HG02642 (cell line): ENCODE data around the gene ARHGAP23.

Experiments
- ATAC-seq: cut with Tn5 transposase; IDR thresholded peaks from one replicate; pipeline ENCODE4 v1.9.1; 2021; ENCODE audit warnings: mild to moderate bottlenecking; ENCODE audit not compliant: unreplicated experiment, poor library complexity

ARHGAP23 gene

DNA sequence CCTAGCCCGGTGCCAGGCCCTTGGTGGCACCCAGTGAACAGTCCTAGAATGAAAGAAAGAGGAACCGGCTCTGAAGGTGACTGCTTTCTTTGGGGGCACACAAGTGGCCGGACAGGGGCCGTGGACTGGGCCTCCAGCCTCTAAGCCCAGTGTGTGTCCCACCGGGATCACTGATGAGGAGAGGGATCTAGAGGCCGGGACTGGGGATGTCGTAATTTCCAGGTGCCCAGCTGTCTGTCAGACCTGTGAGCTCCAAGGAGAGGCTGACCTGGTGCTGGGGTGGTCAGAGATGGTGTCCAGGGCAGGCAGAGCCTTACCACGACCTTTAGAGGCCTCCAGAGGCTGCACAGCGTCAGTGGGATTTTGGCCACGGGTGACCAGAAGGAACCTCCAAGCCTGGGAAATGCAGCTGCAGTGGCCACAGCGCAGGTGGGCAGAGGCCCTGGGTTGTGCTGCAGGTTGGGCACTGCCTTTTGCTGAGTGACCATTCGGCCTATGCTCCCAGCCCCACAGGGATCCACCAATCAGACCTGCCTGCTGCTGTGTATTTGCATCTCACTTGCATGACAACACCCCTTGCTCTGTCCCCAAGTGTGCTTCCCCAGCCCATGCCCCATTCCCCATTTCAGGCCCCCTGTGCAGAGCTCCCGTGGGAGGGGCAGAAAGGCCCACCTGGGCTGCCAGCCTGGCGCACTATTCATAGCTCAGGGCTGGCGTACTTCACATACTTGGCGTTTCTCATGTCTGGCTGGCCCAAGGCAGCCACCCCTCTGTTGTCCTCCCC is 12.5 kb downstream of the ARHGAP23 start:
- no peak for ATAC-seq

DNA sequence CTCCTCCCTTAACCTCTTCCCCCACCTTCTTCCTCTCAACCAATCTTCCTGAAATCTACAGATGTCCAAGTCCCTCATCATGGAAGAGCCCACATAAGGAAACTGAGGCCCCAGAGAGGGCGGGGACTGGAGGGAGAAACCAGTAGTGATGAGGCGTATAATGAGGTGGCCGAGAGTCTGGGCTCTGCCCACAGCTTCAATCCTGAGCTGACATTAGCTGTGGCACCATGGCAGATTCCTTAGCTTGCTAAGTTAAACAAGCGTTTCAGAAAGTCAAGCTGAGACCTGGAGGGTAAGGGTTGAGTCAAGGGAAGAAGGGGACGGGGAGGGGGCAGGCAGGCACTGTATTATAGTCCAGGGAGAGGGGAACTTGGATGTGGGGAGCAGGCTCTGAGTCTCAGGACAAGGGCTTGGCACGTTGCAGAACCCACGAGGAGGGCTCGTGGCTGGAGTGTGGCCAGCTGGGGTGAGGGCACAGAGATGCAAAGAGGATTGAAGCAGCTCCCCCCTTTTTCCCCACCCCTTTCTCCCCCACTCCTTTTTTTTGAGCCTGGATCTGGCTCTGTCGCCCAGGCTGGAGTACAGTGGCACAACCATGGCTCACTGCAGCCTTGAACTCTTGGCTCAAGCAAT is 13.3 kb downstream of the ARHGAP23 start:
- ATAC-seq, result no peak

DNA sequence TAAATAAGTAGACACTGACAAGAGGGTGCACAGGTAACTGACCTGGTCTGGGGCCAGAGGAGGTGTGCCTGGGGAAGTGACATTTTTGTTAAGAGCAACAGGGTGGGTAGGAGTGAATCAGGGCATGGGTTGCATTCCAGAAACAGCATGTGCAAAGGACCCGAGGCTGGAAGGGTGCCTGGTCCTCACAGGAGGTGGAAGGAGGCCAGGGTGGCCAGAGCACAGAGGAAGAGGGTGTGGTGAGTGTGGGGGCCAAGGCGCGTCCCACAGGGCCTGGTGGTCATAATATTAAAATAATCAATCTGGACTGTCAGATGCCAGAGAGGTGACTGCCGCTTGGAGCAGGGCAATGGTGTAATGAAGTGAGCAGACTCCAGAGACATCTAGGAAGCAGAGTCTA is 14.3 kb downstream of the ARHGAP23 start:
- ATAC-seq, result no peak

DNA sequence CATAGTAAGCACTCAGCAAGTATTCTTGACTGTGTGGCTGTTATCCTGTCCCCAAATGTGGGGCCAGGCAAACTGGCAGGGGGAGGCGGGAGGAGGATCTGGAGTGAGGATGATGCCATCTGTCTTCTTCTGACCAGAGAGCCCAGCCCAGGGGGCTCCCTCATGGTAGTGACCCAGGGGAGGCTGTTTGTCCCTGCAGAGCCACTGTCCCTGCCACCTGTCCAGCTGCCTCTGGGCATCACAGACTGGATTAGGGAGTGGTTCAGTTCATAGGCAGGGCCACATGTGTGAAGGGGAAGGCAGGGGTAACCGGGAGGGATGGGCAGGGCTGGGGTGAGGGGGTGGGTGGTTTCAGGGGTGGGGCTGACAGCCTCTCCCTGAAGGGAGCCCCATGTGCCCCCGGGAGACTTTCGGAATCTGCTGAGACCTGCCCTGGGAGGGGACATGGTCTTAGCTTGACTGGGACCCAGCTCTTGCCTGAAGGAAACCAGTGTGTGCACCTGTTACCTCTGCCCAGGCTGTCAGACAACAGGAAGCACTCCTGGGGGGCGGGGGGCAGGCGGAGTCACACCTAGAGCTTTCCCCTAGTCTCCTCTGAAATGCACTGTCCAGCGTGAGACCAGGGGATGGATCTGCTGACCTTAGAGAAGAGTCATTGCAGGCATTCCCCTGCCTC is 15.2 kb downstream of the ARHGAP23 start:
- no peak for ATAC-seq

DNA sequence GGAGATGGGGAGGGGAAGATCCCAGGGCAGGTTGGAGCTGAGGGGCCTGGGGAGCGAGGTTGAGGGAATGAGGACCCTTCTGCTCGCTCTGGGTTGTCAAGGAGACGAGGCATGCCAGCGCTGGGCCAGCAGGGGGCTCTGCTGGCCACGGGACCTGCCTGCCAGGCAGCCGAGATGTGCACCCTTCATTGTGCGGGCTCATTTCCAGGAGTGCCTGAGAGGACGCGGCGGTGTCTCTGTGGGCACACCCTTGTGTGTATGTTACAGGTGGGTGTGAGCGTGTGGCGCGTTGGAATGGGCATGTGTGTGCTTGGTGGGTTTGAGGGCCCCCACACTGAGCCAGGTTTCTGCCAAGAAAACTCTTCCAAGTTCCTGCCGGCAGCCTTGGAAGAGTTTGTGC is 15.9 kb downstream of the ARHGAP23 start:
- peak; percentile 50 for ATAC-seq

DNA sequence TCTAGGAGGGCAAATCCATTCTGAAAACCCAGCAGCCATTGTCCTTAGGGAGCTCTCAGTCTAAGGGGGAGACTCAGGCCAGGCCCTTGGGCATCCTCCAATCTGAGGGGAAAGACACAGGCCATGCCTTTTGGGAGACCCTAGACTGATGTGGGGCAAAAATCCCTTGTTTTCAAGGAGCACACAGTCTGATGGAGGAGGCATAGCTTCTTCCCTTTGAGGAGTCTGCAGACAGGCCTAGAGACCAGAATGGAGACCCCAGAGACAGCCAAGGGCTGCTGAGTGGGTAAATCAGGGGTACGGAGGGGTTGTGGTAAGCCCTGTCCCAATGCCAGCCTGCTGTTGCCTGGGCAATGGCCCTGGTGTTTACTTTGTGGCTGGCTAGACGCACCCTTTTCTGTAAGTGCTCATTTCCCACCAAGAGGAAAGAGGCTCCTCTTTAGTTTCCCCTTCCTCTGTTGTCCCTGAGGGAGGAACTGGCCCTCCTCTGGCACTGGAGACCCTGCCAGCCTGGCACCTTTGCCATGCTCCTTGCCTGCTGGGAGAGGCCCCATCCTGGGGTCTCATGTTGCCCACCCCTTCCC is 19.3 kb downstream of the ARHGAP23 start:
- no peak for ATAC-seq

DNA sequence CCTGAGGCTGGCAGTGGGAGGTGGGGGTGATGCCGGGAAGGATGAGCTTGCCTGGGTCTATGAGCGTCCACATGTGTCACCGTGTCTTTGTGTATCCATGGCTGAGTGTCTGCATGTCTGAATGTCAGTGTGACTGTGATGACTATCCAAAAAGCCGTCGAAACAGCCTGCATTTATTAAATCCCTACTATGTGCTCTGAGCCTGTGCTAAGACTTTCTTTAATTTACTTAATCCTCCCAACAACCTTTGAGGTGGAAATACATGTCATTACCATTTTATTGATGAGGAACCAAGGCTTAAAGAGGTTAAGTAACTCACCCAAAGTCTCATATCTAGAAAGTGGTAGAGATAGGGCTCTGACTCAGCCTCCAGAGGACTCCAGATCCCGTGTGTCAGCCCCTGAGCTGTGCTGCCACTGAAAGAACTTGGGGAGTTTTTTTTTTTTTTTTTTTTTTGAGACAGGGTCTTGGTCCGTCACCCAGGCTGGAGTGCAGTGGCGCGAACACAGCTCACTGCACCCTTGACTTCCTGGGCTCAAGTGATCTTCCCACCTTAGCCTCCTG is 20.0 kb downstream of the ARHGAP23 start:
- no peak for ATAC-seq

DNA sequence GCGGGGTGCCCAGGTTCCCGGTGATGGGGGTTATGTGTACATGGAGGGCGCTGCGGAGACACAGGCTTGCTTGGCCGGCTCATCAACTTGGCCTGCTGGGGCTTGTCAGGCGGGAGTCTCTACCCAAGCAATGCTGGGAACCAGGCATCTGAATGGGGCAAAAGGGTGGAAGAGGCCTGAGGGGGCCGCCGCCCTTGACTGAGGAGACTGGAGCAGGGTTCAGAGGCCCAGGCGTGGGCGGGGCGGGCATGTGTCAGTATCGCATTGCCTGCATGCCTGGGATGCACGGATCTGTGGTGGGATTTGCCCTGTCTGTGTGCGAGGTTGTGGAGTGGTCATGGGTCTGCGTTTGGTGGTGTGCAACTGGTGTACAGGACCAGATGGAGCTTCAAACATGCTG is 21.1 kb downstream of the ARHGAP23 start:
- no peak for ATAC-seq

DNA sequence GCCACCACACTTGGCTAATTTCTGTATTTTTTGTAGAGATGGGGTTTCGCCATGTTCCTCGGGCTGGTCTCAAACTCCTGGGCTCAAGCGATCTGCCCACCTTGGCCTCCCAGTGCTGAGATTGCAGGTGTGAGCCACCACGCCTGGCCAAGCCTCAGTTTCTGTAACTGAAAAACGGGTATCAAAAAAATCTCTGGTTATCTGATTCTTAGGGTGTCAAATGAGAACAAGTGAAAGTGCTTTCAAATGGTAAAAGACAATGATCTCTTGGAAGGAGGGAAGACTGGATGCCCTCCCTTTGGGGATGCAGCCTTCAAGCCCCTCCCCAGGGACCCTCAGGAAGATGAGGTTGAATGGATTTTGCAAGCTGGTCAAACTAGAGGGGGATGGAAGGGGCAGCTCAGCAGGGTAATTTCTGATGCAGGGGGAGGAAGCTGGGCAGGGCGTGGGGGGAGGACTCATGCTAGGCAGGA is 22.3 kb downstream of the ARHGAP23 start:
- ATAC-seq, result no peak

DNA sequence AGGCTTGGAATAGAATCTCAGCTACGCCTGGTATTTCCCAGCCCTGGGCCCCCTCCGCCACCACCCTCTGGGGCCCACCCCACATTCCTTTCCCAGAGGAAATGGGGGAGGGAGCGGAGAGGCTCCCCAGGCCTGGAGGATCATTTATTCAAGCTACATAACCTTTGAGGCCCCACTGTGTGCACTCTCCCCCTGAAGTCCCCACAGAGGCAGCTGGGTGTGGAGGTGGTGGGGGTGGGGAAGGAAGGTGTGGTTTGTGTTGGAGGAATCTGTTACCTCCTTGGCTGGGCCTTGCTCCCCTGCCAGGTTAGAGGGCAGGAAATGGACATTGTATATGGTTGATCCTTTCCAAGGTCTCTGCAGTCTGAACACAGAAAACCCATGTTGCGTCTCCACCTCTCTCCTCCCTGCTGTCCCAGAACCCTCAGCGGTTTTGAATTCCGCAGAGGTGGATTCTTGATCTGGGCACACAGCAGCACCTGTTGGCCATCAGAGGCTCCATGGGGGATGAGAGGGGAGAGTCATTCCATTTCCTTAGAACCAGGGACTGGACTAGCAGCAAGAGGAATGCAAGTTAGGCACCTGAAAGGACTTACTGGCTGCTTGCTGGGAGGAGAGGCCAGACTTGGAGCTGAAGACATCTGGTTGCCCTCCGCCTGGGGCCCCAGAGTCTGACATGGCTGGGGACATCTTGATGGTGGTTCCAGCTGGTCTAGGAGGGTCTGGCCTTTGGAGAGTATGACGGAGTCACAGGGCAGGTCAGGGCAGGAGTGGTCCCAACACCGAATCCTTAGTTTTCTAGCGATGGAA is 23.0 kb downstream of the ARHGAP23 start:
- ATAC-seq, result no peak

DNA sequence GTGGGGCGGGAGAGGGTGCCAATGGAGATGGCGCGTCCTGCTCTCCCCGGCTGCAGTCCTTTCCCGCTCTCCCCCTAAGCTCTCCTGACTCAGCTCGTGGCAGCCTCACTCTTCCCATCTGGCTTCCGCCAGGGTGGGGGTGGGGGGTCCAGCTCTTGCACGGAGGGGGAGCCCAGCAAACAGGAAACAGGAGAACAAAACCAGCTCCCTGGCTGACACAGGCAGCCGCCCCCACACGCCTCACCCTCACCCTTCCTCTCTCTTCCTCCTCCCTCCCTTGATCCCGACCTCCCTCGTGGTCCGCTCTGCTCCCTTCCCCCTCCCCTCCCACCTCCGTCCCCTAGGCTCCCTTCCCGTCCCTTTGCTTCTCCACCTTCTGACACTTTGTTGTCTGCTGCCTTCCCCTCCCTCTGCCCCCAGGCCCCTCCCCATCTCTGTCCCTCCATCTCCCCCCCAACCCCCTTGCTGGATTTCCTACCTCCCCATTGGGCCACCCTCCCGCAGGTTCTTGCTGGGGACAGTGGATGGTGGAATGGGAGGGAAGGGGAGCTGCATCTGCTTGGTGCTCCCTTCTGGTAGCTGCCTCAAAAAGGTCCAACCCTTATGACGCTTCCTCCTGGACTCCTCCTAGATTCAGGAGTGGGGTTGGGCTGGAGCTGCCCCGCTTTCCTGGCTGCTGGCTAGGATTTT is 23.7 kb downstream of the ARHGAP23 start:
- no peak for ATAC-seq

DNA sequence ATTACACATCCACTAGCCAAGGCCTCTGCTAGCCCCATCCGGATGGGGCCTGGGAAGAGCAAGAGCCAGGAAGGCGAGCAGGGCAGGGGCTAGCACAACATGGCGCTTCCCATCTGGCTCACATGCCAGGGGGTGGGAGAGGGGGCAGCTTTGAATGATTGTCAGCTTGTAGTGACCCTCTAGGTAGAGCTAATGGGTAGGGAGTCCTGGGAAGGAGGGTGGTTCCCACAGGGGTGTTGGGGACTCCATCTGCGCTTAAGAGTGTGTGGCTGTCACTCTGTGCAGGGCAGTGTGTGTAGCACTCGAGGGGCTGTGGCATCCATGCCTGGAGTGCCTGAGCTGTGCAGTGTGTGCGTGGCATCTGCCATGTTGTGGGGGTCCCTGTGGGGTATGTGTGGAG is 24.5 kb downstream of the ARHGAP23 start:
- ATAC-seq, result no peak

DNA sequence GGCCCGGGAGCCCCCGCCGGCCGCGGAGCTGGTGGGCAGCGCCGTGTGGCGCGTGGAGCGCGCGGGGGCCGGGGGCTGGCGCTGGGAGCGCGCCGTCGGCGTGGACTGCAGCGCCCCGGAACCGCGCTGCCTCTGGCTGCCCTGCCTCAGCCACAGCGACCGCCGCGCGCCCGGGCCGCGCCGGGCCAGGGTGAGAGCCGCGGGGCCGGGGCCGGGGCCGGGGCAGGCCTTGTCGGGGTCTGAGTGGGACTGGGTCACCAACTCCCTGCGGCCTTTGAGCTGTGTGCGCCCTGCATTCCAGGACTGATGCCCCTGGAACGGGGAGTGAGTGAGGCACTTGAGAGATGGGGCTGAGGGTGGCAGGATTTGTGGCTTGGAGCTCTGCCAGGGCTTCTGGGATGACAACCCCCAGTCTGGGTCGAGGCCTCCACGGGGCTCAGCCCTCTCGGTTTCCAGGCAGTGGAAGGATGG is 25.7 kb downstream of the ARHGAP23 start:
- no peak for ATAC-seq

DNA sequence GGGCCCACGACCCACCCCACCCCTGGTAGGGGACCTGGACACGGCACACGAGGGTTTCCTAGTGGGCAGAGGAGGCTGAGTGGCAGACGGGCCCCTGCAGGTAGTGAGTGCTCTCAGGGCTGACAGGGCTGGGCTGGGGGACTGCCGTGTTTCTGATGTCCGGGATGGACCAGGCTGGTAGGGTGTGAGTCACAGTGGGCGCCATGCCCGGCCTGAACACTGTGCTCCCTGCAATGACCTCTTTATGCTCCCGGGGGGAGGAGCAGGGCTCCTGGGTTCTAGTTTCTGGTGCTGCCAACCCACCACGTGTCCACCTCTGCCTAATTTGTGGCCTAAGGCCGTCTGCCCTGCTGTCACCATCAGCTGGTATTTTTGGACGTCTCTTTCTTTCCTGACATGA is 26.3 kb downstream of the ARHGAP23 start:
- no peak for ATAC-seq

DNA sequence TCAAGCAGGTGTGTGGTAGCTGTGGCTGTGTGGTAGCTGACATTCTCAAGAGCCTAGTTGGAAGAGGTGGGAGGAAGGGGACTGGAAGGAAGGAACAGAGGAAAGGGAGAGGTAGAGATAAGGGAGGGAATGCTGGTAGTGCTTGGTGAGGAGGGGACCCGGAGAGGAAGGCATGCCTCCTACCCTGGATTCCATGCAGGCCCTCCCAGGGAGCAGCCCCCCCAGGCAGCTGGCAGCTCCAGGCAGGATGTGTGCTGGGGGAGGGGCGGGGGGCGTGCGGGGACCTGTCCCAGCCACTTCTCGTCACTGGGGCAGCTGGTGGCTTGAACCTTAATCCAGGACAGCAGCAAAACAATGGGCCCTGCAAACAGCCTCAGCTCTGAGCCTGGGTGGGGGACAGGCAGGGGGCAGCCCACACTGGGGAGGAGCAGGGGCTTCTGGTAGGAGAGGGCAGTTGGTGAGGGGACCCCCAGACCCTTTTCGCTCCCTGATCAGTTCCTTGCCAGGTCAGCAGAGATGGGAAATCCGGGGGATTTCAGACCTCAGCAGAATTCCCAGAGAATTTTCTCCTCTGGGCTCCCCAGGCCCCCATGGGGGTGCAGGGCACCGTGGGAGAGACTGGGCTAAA is 27.1 kb downstream of the ARHGAP23 start:
- ATAC-seq, result no peak

DNA sequence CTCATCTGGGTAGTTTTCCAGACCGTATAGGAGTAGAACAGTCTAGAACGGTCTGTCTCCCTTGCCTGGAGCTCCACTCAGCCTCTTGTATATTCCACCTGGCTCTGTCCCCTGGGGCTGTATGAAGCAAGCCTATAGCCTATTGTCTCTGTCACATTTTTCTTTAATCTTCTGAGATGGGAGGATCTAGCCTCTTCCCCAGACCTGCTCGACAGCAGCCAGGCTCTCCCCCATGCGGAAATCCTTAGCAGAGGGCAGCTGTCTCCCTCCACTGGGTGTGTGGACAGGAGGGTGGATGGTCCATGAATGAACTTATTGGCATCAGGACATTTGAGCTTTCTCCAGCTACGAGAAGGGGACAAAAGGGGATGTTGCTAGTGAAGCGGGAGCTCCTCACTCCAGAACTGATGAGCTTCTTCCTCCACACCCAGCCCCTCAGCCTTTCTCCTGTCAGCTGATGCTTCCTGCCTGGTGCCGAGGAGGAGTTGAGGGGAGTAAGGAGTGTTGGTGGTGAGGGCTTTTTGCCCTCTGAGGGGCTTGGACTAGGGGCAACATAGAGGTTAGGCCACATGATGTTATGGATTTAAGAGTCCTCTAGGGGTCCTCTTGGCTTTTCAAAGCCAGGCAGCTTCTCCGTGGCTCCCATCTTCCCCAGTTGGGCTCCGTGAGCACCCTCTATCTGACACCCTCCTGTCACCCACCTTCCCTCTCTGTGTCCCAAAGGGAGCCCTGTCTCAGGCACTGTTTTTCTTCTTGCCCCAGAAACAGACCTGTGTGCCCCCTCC is 28.0 kb downstream of the ARHGAP23 start:
- ATAC-seq, result no peak

DNA sequence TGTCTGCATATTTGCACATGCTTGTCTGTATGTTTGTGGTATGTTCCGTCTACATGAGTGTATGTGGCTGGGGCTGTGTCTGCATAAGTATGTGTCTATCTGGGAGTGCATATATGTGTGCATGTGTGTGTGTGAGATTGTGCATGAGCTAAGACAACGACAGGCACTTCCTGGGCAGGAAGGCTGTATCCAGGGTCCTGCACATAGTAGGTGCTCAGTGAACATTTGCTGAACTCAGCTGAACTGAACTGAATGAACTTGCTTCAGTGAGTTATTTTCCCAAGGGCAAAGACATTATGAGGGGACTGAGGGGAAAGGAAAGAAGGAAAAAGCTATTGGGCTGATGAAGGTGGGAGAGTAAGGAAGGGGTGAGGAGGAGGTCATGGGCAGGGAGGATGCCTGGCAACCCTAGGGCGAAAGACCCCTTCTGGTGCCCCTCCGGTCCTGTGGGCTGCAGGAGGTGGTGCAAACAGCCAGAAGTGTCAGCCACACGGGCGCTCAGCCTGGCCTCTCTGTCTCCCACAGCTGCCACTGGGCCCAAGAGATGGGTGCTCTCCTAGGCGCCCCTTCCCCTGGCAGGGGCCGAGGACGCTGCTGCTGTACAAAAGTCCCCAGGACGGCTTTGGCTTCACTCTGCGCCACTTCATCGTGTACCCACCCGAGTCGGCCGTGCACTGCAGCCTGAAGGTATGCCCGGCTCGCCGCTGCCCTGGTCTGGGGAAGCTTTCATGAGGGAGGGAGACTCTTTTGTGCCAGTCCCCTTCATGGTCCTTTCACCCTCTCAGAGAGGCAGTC is 29.5 kb downstream of the ARHGAP23 start:
- no peak for ATAC-seq
